Body of pancreas (tissue), 4 donors: ENCODE results near the gene TMEM134. TPM values are rescaled to one million over a fixed set of nuclear protein-coding genes. Genes with fewer than 3 reads are reported as not detected.

Source experiments
- ATAC-seq: fragments of 150-250 bp; one replicate; pipeline ENCODE4 v1.9.1; 2016
- DNase-seq, 4 donors: peaks; one replicate each; pipeline ENCODE4 v3.0.0-alpha.2; 2019
- H3K27ac ChIP-seq, 4 donors: fragments of 200-600 bp; sonication (generic); 1 replicate in 3 of 4; 2 replicates in 1 of 4; pipeline versions ENCODE4 v1.5.1 to v1.6.1; 2016 to 2019; ENCODE audit warnings: mild to moderate bottlenecking in 1 of 4, mixed read lengths in 1 of 4, moderate library complexity in 1 of 4
- H3K27me3 ChIP-seq, 2 donors: fragments of 200-600 bp; sonication (generic); one replicate each; pipeline ENCODE4 v1.6.0; 2016; ENCODE audit warnings: mild to moderate bottlenecking in 1 of 2
- H3K36me3 ChIP-seq, 2 donors: fragments of 200-600 bp; sonication (generic); replicated peaks in 1 of 2; 2 replicates each; pipeline ENCODE4 v1.5.1; 2016; ENCODE audit warnings: low read depth in 2 of 2; ENCODE audit not compliant: insufficient read depth in 1 of 2
- H3K4me1 ChIP-seq: fragments of 200-600 bp; sonication (generic); one replicate; pipeline ENCODE4 v1.6.0; 2016
- H3K4me3 ChIP-seq, 2 donors: fragments of 200-600 bp; sonication (generic); 1 replicate in 1 of 2; 2 replicates in 1 of 2; pipeline ENCODE4 v1.5.1; 2016 to 2019
- H3K9me3 ChIP-seq, 3 donors: fragments of 200-600 bp; sonication (generic); 1 replicate in 2 of 3; 2 replicates in 1 of 3; pipeline ENCODE4 v1.5.1; 2016
- CTCF ChIP-seq, 7 experiments: fragments of 450-650 bp in 4 of 7; fragments of 200-600 bp in 3 of 7; sonication (generic) in 3 of 7; IDR thresholded peaks; one replicate each; pipeline ENCODE4 v1.5.1; 2016 to 2019; ENCODE audit warnings: antibody characterized with exemption in 7 of 7
- POLR2A ChIP-seq, 3 donors: fragments of 450-650 bp; IDR thresholded peaks; one replicate each; pipeline ENCODE4 v1.6.1; 2016; ENCODE audit warnings: antibody characterized with exemption in 3 of 3, mild to moderate bottlenecking in 2 of 3
- WGBS, 2 donors: methylation state at CpG; one replicate each; pipeline ENCODE4 v1.1.5; 2017; 5-methylcytosine and 5-hydroxymethylcytosine counted together
- intact Hi-C: fragments of 100-400 bp; cut with DNase I; formaldehyde crosslinking; loops from one replicate; pipeline ENCODE4 v1.15.1; 2023
- total RNA-seq, 2 donors: library from RNA; depleted of rRNA; stranded (reverse); fragments of >200 nt; gene quantifications; one replicate each; pipeline ENCODE4 v1.1.0, GENCODE V29; 2016

TMEM134 gene
- total RNA-seq, 2 donors from 2014 or later: 69.5 to 118 TPM

- no peak overlapping the region for H3K27ac ChIP-seq
- WGBS, 2 donors: 40 to 83% methylated on average over 1 to 17 of the region's 19 CpGs
- no peak for DNase-seq
Observed at GRCh38 chr11:67492069-67492727, 23.1 kb upstream of the TMEM134 start.

GRCh38 chr11:67491276-67492068 is 22.4 kb upstream of the TMEM134 start:
- TF ChIP-seq POLR2A (IDR thresholded peaks at IDR 0.05): no peak
- TF ChIP-seq CTCF (IDR thresholded peaks at IDR 0.05): no peak
- DNase-seq: no peak
- WGBS, 2 donors: 80 to 85% methylated on average over 14 to 24 of the region's 24 CpGs
- Histone ChIP-seq H3K4me1 (no peaks in the 10 kb centered on the region), H3K4me3 (no peak overlapping the region), H3K9me3 (no peaks in the 10 kb centered on the region), H3K27me3 (no peaks in the 10 kb centered on the region), H3K27ac (no peak overlapping the region), H3K36me3 (peaks cover 0 to 10% of the 10 kb centered on the region in 2 donors)
- intact Hi-C loops: no loop called here
- ATAC-seq: no peak

More at GRCh38 chr11:67492069-67492727, 23.1 kb upstream of the TMEM134 start:
- Histone ChIP-seq H3K27me3 (no peaks in the 10 kb centered on the region), H3K4me1 (no peaks in the 10 kb centered on the region), H3K9me3 (no peaks in the 10 kb centered on the region), H3K4me3 (no peak overlapping the region), H3K36me3 (peaks cover 0 to 10% of the 10 kb centered on the region in 2 donors)
- intact Hi-C loops: no loop called here
- ATAC-seq: no peak
- no peak for TF ChIP-seq POLR2A (IDR thresholded peaks at IDR 0.05)
- no peak for TF ChIP-seq CTCF (IDR thresholded peaks at IDR 0.05)

GRCh38 chr11:67490727-67491065 is 21.6 kb upstream of the TMEM134 start:
- Histone ChIP-seq H3K9me3 (no peaks in the 10 kb centered on the region), H3K27ac (no peak overlapping the region), H3K36me3 (peaks cover 0 to 9% of the 10 kb centered on the region in 2 donors), H3K4me3 (no peak overlapping the region), H3K27me3 (no peaks in the 10 kb centered on the region), H3K4me1 (no peaks in the 10 kb centered on the region)
- TF ChIP-seq POLR2A (IDR thresholded peaks at IDR 0.05): no peak
- TF ChIP-seq CTCF (IDR thresholded peaks at IDR 0.05): no peak
- 87 to 92% methylated on average over 11 to 15 of the region's 15 CpGs for WGBS, 2 donors
- ATAC-seq (no peak), DNase-seq (no peak)
- intact Hi-C loops: no loop called here

- WGBS, 2 donors: 88 to 91% methylated on average over 19 to 23 of the region's 23 CpGs
- Histone ChIP-seq H3K27me3 (no peaks in the 10 kb centered on the region), H3K9me3 (no peaks in the 10 kb centered on the region), H3K4me1 (no peaks in the 10 kb centered on the region), H3K27ac (no peak overlapping the region), H3K36me3 (peaks cover 0 to 7% of the 10 kb centered on the region in 2 donors), H3K4me3 (no peak overlapping the region)
- ATAC-seq (no peak), DNase-seq (no peak)
- intact Hi-C loops: no loop called here
- TF ChIP-seq CTCF (IDR thresholded peaks at IDR 0.05): no peak
- TF ChIP-seq POLR2A (IDR thresholded peaks at IDR 0.05): no peak
Observed at GRCh38 chr11:67489885-67490726, 21.1 kb upstream of the TMEM134 start.
